H9 (cell line): ENCODE measurements around the gene PTGFRN. TPM values are rescaled to one million over a fixed set of nuclear protein-coding genes. Genes with fewer than 3 reads are reported as not detected.

ENCODE experiments used
- DNase-seq: peaks from one replicate; pipeline ENCODE4 v3.0.0-alpha.2; 2017
- H2AFZ ChIP-seq: one replicate; pipeline ENCODE4 v1.6.1; 2013; ENCODE audit warnings: mild to moderate bottlenecking, low read length, control low read depth, moderate library complexity
- H2AK5ac ChIP-seq: 2 replicates; pipeline ENCODE4 v1.6.1; 2013; ENCODE audit warnings: low read length, control low read depth, mixed read lengths; ENCODE audit not compliant: insufficient read length
- H2BK120ac ChIP-seq: one replicate; pipeline ENCODE4 v1.6.1; 2013; ENCODE audit warnings: low read depth, mild to moderate bottlenecking, low read length, control low read depth, inconsistent platforms; ENCODE audit not compliant: poor library complexity, severe bottlenecking
- H2BK12ac ChIP-seq: 2 replicates; pipeline ENCODE4 v1.6.1; 2013; ENCODE audit warnings: low read length, control low read depth, mixed read lengths, low read depth; ENCODE audit not compliant: insufficient read length
- H2BK15ac ChIP-seq: 2 replicates; pipeline ENCODE4 v1.6.1; 2013; ENCODE audit warnings: low read depth, low read length, control low read depth
- H2BK20ac ChIP-seq: one replicate; pipeline ENCODE4 v1.6.1; 2013; ENCODE audit warnings: low read depth, mild to moderate bottlenecking, low read length, control low read depth, inconsistent platforms; ENCODE audit not compliant: poor library complexity, severe bottlenecking
- H2BK5ac ChIP-seq: 2 replicates; pipeline ENCODE4 v1.6.1; 2013; ENCODE audit warnings: low read length, control low read depth, mixed read lengths; ENCODE audit not compliant: insufficient read length
- H3K14ac ChIP-seq: 2 replicates; pipeline ENCODE4 v1.6.1; 2013; ENCODE audit warnings: low read length, control low read depth; ENCODE audit not compliant: insufficient read depth
- H3K18ac ChIP-seq: 2 replicates; pipeline ENCODE4 v1.6.1; 2013; ENCODE audit warnings: low read depth, mild to moderate bottlenecking, mixed read lengths, low read length, control low read depth; ENCODE audit not compliant: insufficient read length
- H3K23ac ChIP-seq: 2 replicates; pipeline ENCODE4 v1.6.1; 2013; ENCODE audit warnings: low read length, control low read depth, mixed read lengths, low read depth; ENCODE audit not compliant: insufficient read length
- H3K23me2 ChIP-seq: 2 replicates; pipeline ENCODE4 v1.6.1; 2013; ENCODE audit warnings: low read depth, mild to moderate bottlenecking, mixed read lengths, low read length, control low read depth; ENCODE audit not compliant: insufficient read length, poor library complexity, severe bottlenecking
- H3K27ac ChIP-seq: 2 replicates; pipeline ENCODE4 v1.5.1; 2013; ENCODE audit warnings: low read length, control low read depth, mixed read lengths, low read depth; ENCODE audit not compliant: insufficient read length
- H3K27me3 ChIP-seq: 2 replicates; pipeline ENCODE4 v1.6.1; 2013; ENCODE audit warnings: low read length, control low read depth, inconsistent platforms; ENCODE audit not compliant: insufficient read depth
- H3K4ac ChIP-seq: 2 replicates; pipeline ENCODE4 v1.6.1; 2013; ENCODE audit warnings: low read depth, mild to moderate bottlenecking, control low read depth, inconsistent platforms, low read length, moderate library complexity
- H3K4me1 ChIP-seq: 2 replicates; pipeline ENCODE4 v1.6.1; 2013; ENCODE audit warnings: low read length, control low read depth, inconsistent platforms; ENCODE audit not compliant: insufficient read depth
- H3K4me2 ChIP-seq: 2 replicates; pipeline ENCODE4 v1.6.1; 2013; ENCODE audit warnings: low read length, control low read depth, mixed read lengths; ENCODE audit not compliant: insufficient read length, insufficient read depth
- H3K56ac ChIP-seq: 2 replicates; pipeline ENCODE4 v1.6.1; 2013; ENCODE audit warnings: low read depth, mild to moderate bottlenecking, mixed read lengths, low read length, control low read depth; ENCODE audit not compliant: insufficient read length
- H3K79me1 ChIP-seq: 2 replicates; pipeline ENCODE4 v1.6.1; 2013; ENCODE audit warnings: low read depth, mild to moderate bottlenecking, moderate library complexity, low read length, control low read depth, inconsistent platforms; ENCODE audit not compliant: insufficient read depth, poor library complexity, severe bottlenecking
- H3K79me2 ChIP-seq: 2 replicates; pipeline ENCODE4 v1.6.1; 2013; ENCODE audit warnings: low read length, control low read depth, inconsistent platforms; ENCODE audit not compliant: insufficient read depth
- H3K9ac ChIP-seq: 2 replicates; pipeline ENCODE4 v1.6.1; 2013; ENCODE audit warnings: low read length, control low read depth, mixed read lengths; ENCODE audit not compliant: insufficient read length; ENCODE audit errors: extremely low read depth
- H3K9me3 ChIP-seq: one replicate; pipeline ENCODE4 v1.6.1; 2013; ENCODE audit warnings: low read depth, low read length, inconsistent platforms; ENCODE audit not compliant: control insufficient read depth
- H3T11ph ChIP-seq: one replicate; pipeline ENCODE4 v1.6.1; 2013; ENCODE audit warnings: mild to moderate bottlenecking, low read length, control low read depth, inconsistent platforms
- H4K20me1 ChIP-seq: one replicate; pipeline ENCODE4 v1.6.1; 2013; ENCODE audit not compliant: control insufficient read depth, insufficient read length, insufficient read depth
- H4K5ac ChIP-seq: 2 replicates; pipeline ENCODE4 v1.6.1; 2013; ENCODE audit warnings: low read depth, mild to moderate bottlenecking, mixed read lengths, low read length, control low read depth; ENCODE audit not compliant: insufficient read length
- H4K8ac ChIP-seq: replicated peaks from 2 replicates; pipeline ENCODE4 v1.6.1; 2013; ENCODE audit warnings: low read length, control low read depth, mixed read lengths, low read depth; ENCODE audit not compliant: insufficient read length
- H4K91ac ChIP-seq: 2 replicates; pipeline ENCODE4 v1.6.1; 2013; ENCODE audit warnings: low read depth, mild to moderate bottlenecking, moderate library complexity, mixed read lengths, low read length, control low read depth; ENCODE audit not compliant: insufficient read length
- H3K27ac Mint-ChIP-seq, 3 experiments: 2 replicates in 2 of 3; 3 replicates in 1 of 3; pipeline ENCODE4 v1.8.0; 2020 to 2021; ENCODE audit warnings: mixed read lengths in 3 of 3, mild to moderate bottlenecking in 1 of 3, moderate library complexity in 1 of 3
- H3K27me3 Mint-ChIP-seq: 2 replicates; pipeline ENCODE4 v1.8.0; 2021; ENCODE audit warnings: low read depth, mild to moderate bottlenecking, moderate library complexity, mixed read lengths
- H3K36me3 Mint-ChIP-seq, 3 experiments: 2 replicates in 2 of 3; 3 replicates in 1 of 3; pipeline ENCODE4 v1.8.0; 2020 to 2021; ENCODE audit warnings: low read depth in 3 of 3, mixed read lengths in 3 of 3; ENCODE audit not compliant: insufficient read depth in 1 of 3
- H3K4me1 Mint-ChIP-seq, 2 experiments: 2 replicates each; pipeline ENCODE4 v1.8.0; 2020; ENCODE audit warnings: mixed read lengths in 2 of 2
- H3K4me3 Mint-ChIP-seq, 2 experiments: 2 replicates in 1 of 2; 3 replicates in 1 of 2; pipeline ENCODE4 v1.8.0; 2020 to 2021; ENCODE audit warnings: mild to moderate bottlenecking in 2 of 2, mixed read lengths in 2 of 2, moderate library complexity in 1 of 2
- H3K9me3 Mint-ChIP-seq, 2 experiments: 2 replicates in 1 of 2; 3 replicates in 1 of 2; pipeline ENCODE4 v1.8.0; 2020; ENCODE audit warnings: mild to moderate bottlenecking in 2 of 2, mixed read lengths in 2 of 2, moderate library complexity in 1 of 2
- CTCF ChIP-seq: fragments of 200-600 bp; sonication (generic); conservative IDR thresholded peaks from 3 replicates; pipeline ENCODE4 v1.8.0; 2021; ENCODE audit warnings: antibody characterized with exemption, mild to moderate bottlenecking
- WGBS: extraction: QIAGEN DNeasy Blood & Tissue Kit; methylation state at CpG from one replicate; pipeline ENCODE4 v1.1.7; 2013; ENCODE audit warnings: missing lambda C conversion rate, low lambda C conversion rate, mixed read lengths; ENCODE audit not compliant: insufficient read length; ENCODE audit errors: extremely low coverage; 5-methylcytosine and 5-hydroxymethylcytosine counted together
- total RNA-seq: library from RNA; stranded (reverse); gene quantifications from 2 replicates; pipeline ENCODE4 v1.2.1, GENCODE V29; 2021

Gene PTGFRN
- total RNA-seq, 1 experiment from 2014 or later: 26.3 TPM

GRCh38 chr1:117009132-117009531, 99.4 kb downstream of the PTGFRN start:
- no peaks in the 10 kb centered on the region for H3K36me3 Mint-ChIP-seq
- H3K9me3 Mint-ChIP-seq: no peaks in the 10 kb centered on the region
- Histone ChIP-seq H3K27me3 (no peaks in the 10 kb centered on the region), H3K9ac (no peak overlapping the region), H2AK5ac (no peak overlapping the region), H2AFZ (no peak overlapping the region), H2BK20ac (no peak overlapping the region), H2BK5ac (no peak overlapping the region), H3K4me2 (no peak overlapping the region), H3K23me2 (no peaks in the 10 kb centered on the region), H2BK15ac (no peak overlapping the region), H3K56ac (no peak overlapping the region), H3K9me3 (no peaks in the 10 kb centered on the region), H3K14ac (no peak overlapping the region), H3K4ac (no peak overlapping the region), H3K4me1 (peaks cover 7% of the 10 kb centered on the region; the same call in 1 of the 2 replicates), H2BK120ac (no peak overlapping the region), H3K18ac (no peak overlapping the region), H3K79me1 (no peaks in the 10 kb centered on the region), H3T11ph (no peak overlapping the region), H4K8ac (no peak overlapping the region), H2BK12ac (no peak overlapping the region), H3K23ac (no peak overlapping the region), H3K27ac (no peak overlapping the region), H4K91ac (no peak overlapping the region), H4K20me1 (no peaks in the 10 kb centered on the region), H4K5ac (no peak overlapping the region), H3K79me2 (no peaks in the 10 kb centered on the region)
- peaks cover 8 to 27% of the 10 kb centered on the region in 2 experiments for H3K4me1 Mint-ChIP-seq
- H3K4me3 Mint-ChIP-seq: no peak overlapping the region
- no CpG with 5 or more reads among the region's 3 CpGs for WGBS
- TF ChIP-seq CTCF: no peak
- no peak overlapping the region for H3K27ac Mint-ChIP-seq
- H3K27me3 Mint-ChIP-seq: no peaks in the 10 kb centered on the region
- no peak for DNase-seq
